H1 (cell line): Measurements from ENCODE around the gene ARFGEF3. TPM values are rescaled to one million over a fixed set of nuclear protein-coding genes. Genes with fewer than 3 reads are reported as not detected.

Source experiments
- CTCF ChIA-PET: fragments of 300-600 bp; sonication (Branson Sonifier 250); formaldehyde crosslinking; loops from one replicate; lab custom pipeline; 2021; ENCODE audit not compliant: partially characterized antibody; lab: Charles Lee
- POLR2A ChIA-PET: fragments of 300-600 bp; sonication (Branson Sonifier 250); formaldehyde crosslinking; loops from one replicate; lab custom pipeline; 2021; ENCODE audit warnings: inconsistent platforms; ENCODE audit not compliant: partially characterized antibody; lab: Charles Lee
- DNase-seq, 2 experiments: peaks; one replicate each; pipeline versions ENCODE4 v3.0.0 to v3.0.0-alpha.2; 2010 to 2022; ENCODE audit warnings: low spot score in 2 of 2, low read depth in 1 of 2, mixed read lengths in 1 of 2
- FAIRE-seq: peaks from 2 replicates; lab custom pipeline; 2011; peaks lifted over from hg19 to GRCh38; lab: Jason Lieb, UNC
- H2AFZ ChIP-seq: 2 replicates; pipeline ENCODE4 v1.8.1; 2012; ENCODE audit warnings: low read length, inconsistent platforms
- H2AK5ac ChIP-seq: 2 replicates; pipeline ENCODE4 v1.6.1; 2013; ENCODE audit warnings: low read depth, low read length
- H2BK120ac ChIP-seq: replicated peaks from 2 replicates; pipeline ENCODE3; 2013; ENCODE audit warnings: low read depth, low read length, inconsistent platforms
- H2BK12ac ChIP-seq: 2 replicates; pipeline ENCODE4 v1.6.1; 2013; ENCODE audit warnings: low read depth, low read length
- H2BK15ac ChIP-seq: 2 replicates; pipeline ENCODE4 v1.6.1; 2013; ENCODE audit warnings: low read length
- H2BK20ac ChIP-seq: 2 replicates; pipeline ENCODE4 v1.6.1; 2013; ENCODE audit warnings: low read length
- H2BK5ac ChIP-seq: 2 replicates; pipeline ENCODE4 v1.6.1; 2013; ENCODE audit warnings: low read depth, low read length
- H3K14ac ChIP-seq: 2 replicates; pipeline ENCODE4 v1.6.1; 2013; ENCODE audit warnings: inconsistent platforms; ENCODE audit not compliant: insufficient read length
- H3K18ac ChIP-seq: 2 replicates; pipeline ENCODE4 v1.6.1; 2013; ENCODE audit warnings: low read length; ENCODE audit errors: extremely low read depth
- H3K23ac ChIP-seq: 2 replicates; pipeline ENCODE4 v1.6.1; 2013; ENCODE audit warnings: inconsistent platforms; ENCODE audit not compliant: insufficient read length
- H3K23me2 ChIP-seq: 2 replicates; pipeline ENCODE4 v1.6.1; 2013; ENCODE audit warnings: low read depth, low read length
- H3K27ac ChIP-seq: 2 replicates; pipeline ENCODE4 v1.6.1; 2011; ENCODE audit warnings: low read depth, low read length, inconsistent platforms
- H3K27me3 ChIP-seq, 4 experiments: replicated peaks in 1 of 4; 1 replicate in 1 of 4; 2 replicates in 3 of 4; pipeline versions ENCODE4 v1.6.1 to v1.8.1; 2011 to 2013; ENCODE audit warnings: low read length in 3 of 4, mild to moderate bottlenecking in 3 of 4, inconsistent platforms in 2 of 4, mixed read lengths in 2 of 4, moderate library complexity in 1 of 4; ENCODE audit not compliant: control insufficient read depth in 3 of 4, insufficient read depth in 3 of 4; ENCODE audit errors: extremely low read depth in 1 of 4
- H3K36me3 ChIP-seq, 4 experiments: 2 replicates each; pipeline versions ENCODE4 v1.6.1 to v1.8.1; 2011 to 2013; ENCODE audit warnings: mild to moderate bottlenecking in 4 of 4, low read length in 3 of 4, moderate library complexity in 2 of 4, control low read depth in 1 of 4, inconsistent platforms in 1 of 4; ENCODE audit not compliant: insufficient read depth in 4 of 4, control insufficient read depth in 2 of 4
- H3K4ac ChIP-seq: replicated peaks from 2 replicates; pipeline ENCODE3; 2013; ENCODE audit warnings: low read length, low read depth, mixed read lengths, inconsistent platforms; ENCODE audit not compliant: insufficient read length
- H3K4me1 ChIP-seq, 4 experiments: replicated peaks in 1 of 4; 1 replicate in 1 of 4; 2 replicates in 3 of 4; pipeline versions ENCODE4 v1.6.1 to v1.8.1; 2011 to 2013; ENCODE audit warnings: low read length in 3 of 4, inconsistent platforms in 2 of 4, mixed read lengths in 1 of 4; ENCODE audit not compliant: insufficient read depth in 4 of 4, control insufficient read depth in 3 of 4
- H3K4me2 ChIP-seq, 2 experiments: 2 replicates each; pipeline versions ENCODE4 v1.6.1 to v1.8.1; 2011 to 2013; ENCODE audit warnings: low read depth in 2 of 2, low read length in 2 of 2, control low read depth in 1 of 2, inconsistent platforms in 1 of 2, mild to moderate bottlenecking in 1 of 2; ENCODE audit not compliant: insufficient read depth in 1 of 2
- H3K4me3 ChIP-seq, 4 experiments: fragments of 200-600, 300-600 bp in 1 of 4; sonication (generic), shearing (Covaris generic), sonication (Bioruptor Twin) in 1 of 4; 2 replicates each; pipeline versions ENCODE4 v1.5.1 to v1.8.1; 2011 to 2016; ENCODE audit warnings: low read length in 4 of 4, low read depth in 3 of 4, control low read depth in 2 of 4, inconsistent platforms in 2 of 4, mild to moderate bottlenecking in 2 of 4, mixed read lengths in 1 of 4, moderate library complexity in 1 of 4; ENCODE audit not compliant: insufficient read depth in 2 of 4; ENCODE audit errors: extremely low read depth in 1 of 4
- H3K56ac ChIP-seq: replicated peaks from 2 replicates; pipeline ENCODE3; 2013; ENCODE audit warnings: low read depth, mild to moderate bottlenecking, mixed read lengths, low read length, inconsistent platforms; ENCODE audit not compliant: insufficient read length
- H3K79me1 ChIP-seq: 2 replicates; pipeline ENCODE4 v1.6.1; 2013; ENCODE audit warnings: low read depth, low read length, control low read depth
- H3K79me2 ChIP-seq, 2 experiments: 2 replicates each; pipeline versions ENCODE4 v1.6.1 to v1.8.1; 2012 to 2013; ENCODE audit warnings: low read length in 2 of 2, mild to moderate bottlenecking in 2 of 2, inconsistent platforms in 1 of 2; ENCODE audit not compliant: insufficient read depth in 2 of 2, control insufficient read depth in 1 of 2
- H3K9ac ChIP-seq, 4 experiments: replicated peaks in 1 of 4; 1 replicate in 1 of 4; 2 replicates in 3 of 4; pipeline versions ENCODE4 v1.6.1 to v1.8.1; 2011 to 2013; ENCODE audit warnings: low read depth in 3 of 4, low read length in 3 of 4, control low read depth in 2 of 4, mild to moderate bottlenecking in 2 of 4, moderate library complexity in 2 of 4, inconsistent platforms in 1 of 4; ENCODE audit errors: extremely low read depth in 1 of 4
- H3K9me3 ChIP-seq, 2 experiments: 2 replicates each; pipeline versions ENCODE4 v1.6.1 to v1.8.1; 2012 to 2013; ENCODE audit warnings: mild to moderate bottlenecking in 2 of 2, moderate library complexity in 2 of 2, control low read depth in 1 of 2, inconsistent platforms in 1 of 2, low read depth in 1 of 2, low read length in 1 of 2, mixed read lengths in 1 of 2; ENCODE audit not compliant: insufficient read depth in 2 of 2
- H4K20me1 ChIP-seq, 2 experiments: replicated peaks in 1 of 2; 2 replicates each; pipeline versions ENCODE3 to v1.8.1; 2011 to 2013; ENCODE audit warnings: inconsistent platforms in 2 of 2, low read length in 2 of 2, mild to moderate bottlenecking in 1 of 2; ENCODE audit not compliant: insufficient read depth in 2 of 2, control insufficient read depth in 1 of 2
- H4K5ac ChIP-seq: 2 replicates; pipeline ENCODE4 v1.6.1; 2013; ENCODE audit warnings: low read length, low read depth, mixed read lengths, inconsistent platforms; ENCODE audit not compliant: insufficient read length
- H4K8ac ChIP-seq: 2 replicates; pipeline ENCODE4 v1.8.0; 2013; ENCODE audit warnings: mild to moderate bottlenecking, moderate library complexity, low read length, inconsistent platforms; ENCODE audit not compliant: insufficient read depth; ENCODE audit errors: extremely low read depth
- H4K91ac ChIP-seq: replicated peaks from 2 replicates; pipeline ENCODE3; 2013; ENCODE audit warnings: low read length, mixed read lengths, inconsistent platforms; ENCODE audit not compliant: insufficient read length
- BACH1 ChIP-seq: IDR thresholded peaks from 2 replicates; pipeline ENCODE4 v1.6.1; 2012; ENCODE audit warnings: low read length, improper control_type of control experiment
- CBX8 ChIP-seq: fragments of 300-800, 300-1000 bp; sonication (generic); IDR thresholded peaks from 2 replicates; pipeline ENCODE4 v1.7.1; 2016; ENCODE audit warnings: low read depth, low read length, borderline replicate concordance
- CHD1 ChIP-seq: IDR thresholded peaks from 2 replicates; pipeline ENCODE4 v1.6.1; 2012; ENCODE audit warnings: low read depth, low read length, improper control_type of control experiment
- GTF2F1 ChIP-seq: IDR thresholded peaks from 2 replicates; pipeline ENCODE4 v1.6.1; 2012; ENCODE audit warnings: low read depth, low read length, improper control_type of control experiment, borderline replicate concordance
- PHF8 ChIP-seq: fragments of 200-600 bp; sonication (generic); conservative IDR thresholded peaks from 2 replicates; pipeline ENCODE4 v1.7.1; 2012; ENCODE audit warnings: low read depth, mild to moderate bottlenecking, inconsistent platforms, low read length, moderate library complexity
- SUZ12 ChIP-seq: fragments of 200-600 bp; sonication (generic); IDR thresholded peaks from 2 replicates; pipeline ENCODE4 v1.6.1; 2012; ENCODE audit warnings: mild to moderate bottlenecking, inconsistent platforms, low read length, moderate library complexity, mixed read lengths
- WGBS, 2 experiments: shearing (Covaris generic) in 1 of 2; methylation state at CpG; one replicate each; pipeline versions ENCODE4 v1.1.6 to v1.1.7; 2013 to 2015; ENCODE audit warnings: low lambda C conversion rate in 2 of 2, mixed read lengths in 2 of 2, inconsistent platforms in 1 of 2, low coverage in 1 of 2, missing lambda C conversion rate in 1 of 2; ENCODE audit not compliant: insufficient replicate concordance in 2 of 2, insufficient coverage in 1 of 2, insufficient read length in 1 of 2; ENCODE audit errors: extremely low coverage in 1 of 2, missing lambda C conversion rate in 1 of 2; 5-methylcytosine and 5-hydroxymethylcytosine counted together
- polyA plus RNA-seq, 7 experiments: library from polyadenylated mRNA; depleted of rRNA in 3 of 7; stranded (reverse) in 5 of 7; unstranded in 2 of 7; fragments of >200 nt in 5 of 7; fragments of 200-250 nt in 2 of 7; gene quantifications; 1 replicate in 5 of 7; 2 replicates in 1 of 7; 4 replicates in 1 of 7; pipeline versions ENCODE4 v1.2.1 to v1.2.3, GENCODE V29; 2011 to 2013; ENCODE audit warnings: missing spikeins in 2 of 7, mixed read lengths in 2 of 7
- total RNA-seq: library from RNA; stranded (reverse); fragmentation: NEBNext Ultra II Directional; extraction: Animal tissue kit (Norgen Biotek cat#: 25700); gene quantifications from 2 replicates; pipeline ENCODE4 v1.2.1, GENCODE V29; 2021
- TF ChIP-seq, protein P1 (sequence below): IDR thresholded peaks from 2 replicates; pipeline ENCODE4 v1.6.1; 2012; ENCODE audit warnings: inconsistent platforms

The ARFGEF3 gene
- total and polyA plus RNA-seq, 2 of the 8 experiments (the other 6 are each of a cell fraction or from before 2014, with no cell fraction given), result 5.8 to 23.2 TPM

DNA sequence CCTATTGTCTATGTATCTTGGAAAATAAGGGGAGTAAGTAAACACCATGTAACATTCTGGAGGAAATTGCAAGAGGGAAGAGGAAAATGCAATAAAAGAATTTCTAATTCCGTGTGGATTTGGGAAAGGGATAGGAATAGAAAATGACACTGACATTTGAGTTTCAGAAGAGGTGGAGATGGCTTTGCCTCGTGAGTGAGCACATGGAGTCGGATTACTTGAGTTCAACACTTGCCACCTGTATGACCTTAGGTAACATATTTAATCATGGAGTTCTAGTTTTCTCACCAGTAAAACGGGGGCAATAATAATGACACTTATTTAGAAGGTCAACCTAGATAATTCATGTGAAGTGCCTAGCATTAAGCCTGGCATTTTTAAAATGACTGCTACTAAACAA lies 67.3 kb downstream of the ARFGEF3 start:
- Histone ChIP-seq H3K27ac (no peak overlapping the region), H2BK120ac (no peak overlapping the region), H2BK15ac (no peak overlapping the region), H4K5ac (no peak overlapping the region), H2AK5ac (no peak overlapping the region), H3K9me3 (no peaks in the 10 kb centered on the region), H3K4me2 (no peak overlapping the region), H2BK5ac (no peak overlapping the region), H4K91ac (no peak overlapping the region), H2AFZ (no peak overlapping the region), H3K4me1 (no peaks in the 10 kb centered on the region; a peak in 1 of 7 replicates), H3K27me3 (no peaks in the 10 kb centered on the region), H2BK20ac (no peak overlapping the region), H2BK12ac (no peak overlapping the region), H3K23ac (no peak overlapping the region), H4K20me1 (no peaks in the 10 kb centered on the region), H3K79me1 (no peaks in the 10 kb centered on the region), H3K14ac (no peak overlapping the region), H3K36me3 (no peaks in the 10 kb centered on the region; a peak in 1 of 8 replicates), H3K4me3 (no peak overlapping the region), H3K56ac (no peak overlapping the region), H4K8ac (no peak overlapping the region), H3K9ac (no peak overlapping the region), H3K18ac (no peak overlapping the region), H3K4ac (no peak overlapping the region), H3K79me2 (no peaks in the 10 kb centered on the region), H3K23me2 (no peaks in the 10 kb centered on the region)
- DNase-seq (no peak), FAIRE-seq (no peak)
- CTCF ChIA-PET, result no interaction called here
- POLR2A ChIA-PET, result no interaction called here
- 78% methylated on average over 4 of the region's 4 CpGs; no CpG with 5 or more reads in 1 of the 2 experiments for WGBS, 2 experiments
- TF ChIP-seq CBX8, result no peak
- TF ChIP-seq BACH1, result no peak
- TF ChIP-seq PHF8, result no peak
- TF ChIP-seq SUZ12, result no peak
- TF ChIP-seq GTF2F1, result no peak
- TF ChIP-seq CHD1, result no peak
- TF ChIP-seq, protein P1, sequence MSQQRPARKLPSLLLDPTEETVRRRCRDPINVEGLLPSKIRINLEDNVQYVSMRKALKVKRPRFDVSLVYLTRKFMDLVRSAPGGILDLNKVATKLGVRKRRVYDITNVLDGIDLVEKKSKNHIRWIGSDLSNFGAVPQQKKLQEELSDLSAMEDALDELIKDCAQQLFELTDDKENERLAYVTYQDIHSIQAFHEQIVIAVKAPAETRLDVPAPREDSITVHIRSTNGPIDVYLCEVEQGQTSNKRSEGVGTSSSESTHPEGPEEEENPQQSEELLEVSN, result no peak
